K562 (cell line): ENCODE results near the gene SMAD3. TPM values are rescaled to one million over a fixed set of nuclear protein-coding genes. Genes with fewer than 3 reads are reported as not detected.

ENCODE experiments used
- ATAC-seq: fragments of 200-7000 bp; cut with Tn5 transposase; 3 replicates; pipeline ENCODE4 v1.9.1; 2020; ENCODE audit warnings: moderate library complexity
- BruUV-seq: library from RNA; stranded (reverse); fragments of 400-500 nt; replicated peaks from 2 replicates; lab custom pipeline; 2021; lab: Mats Ljungman, UMichigan
- CTCF ChIA-PET: fragments of 300-600 bp; formaldehyde crosslinking; extraction: SDS; loops from one replicate; lab custom pipeline; 2021; ENCODE audit warnings: low intra/inter-chr PET ratio; lab: Yijun Ruan, JAX
- POLR2A ChIA-PET: fragments of 300-600, 350-650 bp; sonication (Branson Sonifier 250); formaldehyde crosslinking; extraction: SDS; loops from one replicate; lab custom pipeline; 2021; ENCODE audit warnings: antibody characterized with exemption, inconsistent platforms; lab: Yijun Ruan, JAX
- DNase-seq, 4 experiments: peaks; one replicate each; pipeline versions ENCODE4 v3.0.0 to v3.0.0-alpha.2; 2011 to 2018; ENCODE audit warnings: low spot score in 3 of 4, mixed read lengths in 3 of 4; ENCODE audit errors: extremely low read depth in 1 of 4
- FAIRE-seq: peaks from 2 replicates; lab custom pipeline; 2011; peaks lifted over from hg19 to GRCh38; lab: Jason Lieb, UNC
- H2AFZ ChIP-seq: 2 replicates; pipeline ENCODE4 v1.6.0; 2011; ENCODE audit warnings: low read depth, low read length, control low read depth, inconsistent platforms
- H3K27ac ChIP-seq: fragments of 200-600 bp; 3 replicates; pipeline ENCODE4 v1.8.0; 2011; ENCODE audit warnings: low read depth, mild to moderate bottlenecking, control low read depth, inconsistent platforms, low read length, moderate library complexity, mixed read lengths; ENCODE audit errors: extremely low read depth
- H3K27me3 ChIP-seq, 2 experiments: fragments of 300-600 bp in 1 of 2; 2 replicates in 1 of 2; 3 replicates in 1 of 2; pipeline versions ENCODE4 v1.6.0 to v1.8.0; 2011; ENCODE audit warnings: inconsistent platforms in 2 of 2, low read length in 2 of 2, mild to moderate bottlenecking in 1 of 2, mixed read lengths in 1 of 2, moderate library complexity in 1 of 2; ENCODE audit not compliant: control insufficient read depth in 2 of 2, insufficient read depth in 2 of 2
- H3K36me3 ChIP-seq: fragments of 300-600 bp; 3 replicates; pipeline ENCODE4 v1.8.0; 2011; ENCODE audit warnings: mild to moderate bottlenecking, low read length, inconsistent platforms; ENCODE audit not compliant: control insufficient read depth, insufficient read depth
- H3K4me1 ChIP-seq, 2 experiments: fragments of 200-600 bp in 1 of 2; replicated peaks in 1 of 2; 2 replicates in 1 of 2; 3 replicates in 1 of 2; pipeline versions ENCODE4 v1.5.1 to v1.8.0; 2011; ENCODE audit warnings: inconsistent platforms in 2 of 2, low read length in 2 of 2, mild to moderate bottlenecking in 1 of 2, mixed read lengths in 1 of 2, moderate library complexity in 1 of 2; ENCODE audit not compliant: control insufficient read depth in 2 of 2, insufficient read depth in 2 of 2
- H3K4me2 ChIP-seq: 2 replicates; pipeline ENCODE4 v1.6.1; 2011; ENCODE audit warnings: low read length, control low read depth, inconsistent platforms, mixed read lengths; ENCODE audit not compliant: insufficient read depth
- H3K4me3 ChIP-seq: fragments of 200-600 bp; sonication (generic), shearing (Covaris generic); 2 replicates; pipeline ENCODE4 v1.5.1; 2016; ENCODE audit warnings: control low read depth, inconsistent platforms
- H3K79me2 ChIP-seq: fragments of 200-600 bp; 3 replicates; pipeline ENCODE4 v1.8.0; 2011; ENCODE audit warnings: low read length, inconsistent platforms; ENCODE audit not compliant: control insufficient read depth, insufficient read depth
- H3K9ac ChIP-seq, 2 experiments: 2 replicates each; pipeline versions ENCODE4 v1.6.0 to v1.6.1; 2011; ENCODE audit warnings: low read depth in 2 of 2, low read length in 2 of 2, control low read depth in 1 of 2, inconsistent platforms in 1 of 2, mild to moderate bottlenecking in 1 of 2, mixed read lengths in 1 of 2; ENCODE audit not compliant: insufficient read depth in 1 of 2
- H3K9me1 ChIP-seq: one replicate; pipeline ENCODE4 v1.6.0; 2011; ENCODE audit warnings: inconsistent platforms, mild to moderate bottlenecking, low read length, moderate library complexity; ENCODE audit not compliant: control insufficient read depth, insufficient read depth
- H3K9me3 ChIP-seq: replicated peaks from 2 replicates; pipeline ENCODE4 v1.5.1; 2011; ENCODE audit warnings: low read depth, low read length, inconsistent platforms; ENCODE audit not compliant: control insufficient read depth, insufficient read depth
- H4K20me1 ChIP-seq: replicated peaks from 2 replicates; pipeline ENCODE4 v1.6.1; 2011; ENCODE audit warnings: low read length, inconsistent platforms, mixed read lengths; ENCODE audit not compliant: control insufficient read depth, insufficient read depth
- SPI1 ChIP-seq: IDR thresholded peaks from 2 replicates; pipeline ENCODE4 v1.6.1; 2011; ENCODE audit warnings: low read depth, low read length, control low read depth, borderline replicate concordance
- SRF ChIP-seq, 2 experiments: fragments of 250-450, 450-650 bp in 1 of 2; sonication (Bioruptor Pico) in 1 of 2; sonication (generic) in 1 of 2; formaldehyde crosslinking; IDR thresholded peaks; 2 replicates each; pipeline versions ENCODE4 v1.5.0 to v1.5.1; 2020 to 2022; ENCODE audit warnings: mild to moderate bottlenecking in 1 of 2, missing genetic modification reagents in 1 of 2
- ZNF121 ChIP-seq: sonication (generic); formaldehyde crosslinking; conservative IDR thresholded peaks from 2 replicates; pipeline ENCODE4 v1.8.0; 2022; ENCODE audit warnings: missing genetic modification reagents
- WGBS: fragments of 100-300 bp; shearing (Covaris generic); methylation state at CpG from one replicate; pipeline ENCODE4 v1.1.6; 2016; ENCODE audit warnings: low coverage, mixed read lengths; ENCODE audit not compliant: insufficient coverage; ENCODE audit errors: missing lambda C conversion rate; 5-methylcytosine and 5-hydroxymethylcytosine counted together
- in situ Hi-C: fragments of 300-500 bp; cut with MboI; formaldehyde crosslinking; loops from 4 replicates; pipeline ENCODE4 v1.15.0; 2018; ENCODE audit warnings: inconsistent platforms, mixed read lengths
- intact Hi-C: fragments of 100-400 bp; cut with micrococcal nuclease; formaldehyde crosslinking; loops from 2 replicates; pipeline ENCODE4 v1.14.2; 2022
- polyA plus RNA-seq, 8 experiments: library from polyadenylated mRNA; depleted of rRNA in 4 of 8; stranded (reverse) in 5 of 8; unstranded in 3 of 8; fragments of >200 nt; fragmentation: Nextera tagmentation in 2 of 8; fragmentation: Illumina TruSeq in 1 of 8; extraction: Ambion mirVana in 2 of 8; extraction: Trizol in 1 of 8; gene quantifications; 2 replicates each; pipeline versions ENCODE4 v1.2.1 to v1.2.3, GENCODE V29; 2011 to 2014; ENCODE audit warnings: inconsistent platforms in 1 of 8, missing spikeins in 1 of 8
- total RNA-seq, 7 experiments: library from RNA; depleted of rRNA in 6 of 7; stranded (reverse); fragments of >200 nt in 6 of 7; fragmentation: Illumina TruSeq in 2 of 7; extraction: Trizol in 2 of 7; gene quantifications; 2 replicates each; pipeline versions ENCODE4 v1.2.1 to v1.2.3, GENCODE V29; 2011 to 2021; ENCODE audit warnings: low replicate concordance in 1 of 7
- TF ChIP-seq, protein P1 (sequence below), 2 experiments: fragments of 450-650 bp in 1 of 2; IDR thresholded peaks; 2 replicates each; pipeline ENCODE4 v1.6.1; 2011 to 2017; ENCODE audit warnings: low read depth in 2 of 2, antibody characterized with exemption in 1 of 2, borderline replicate concordance in 1 of 2, low read length in 1 of 2, mild to moderate bottlenecking in 1 of 2, mixed read lengths in 1 of 2; ENCODE audit not compliant: control insufficient read depth in 1 of 2
- TF ChIP-seq, protein P2 (sequence below): sonication (generic); formaldehyde crosslinking; IDR thresholded peaks from 2 replicates; pipeline ENCODE4 v1.9.0; 2022; ENCODE audit warnings: mild to moderate bottlenecking, missing genetic modification reagents

SMAD3 gene
- total and polyA plus RNA-seq, 9 of the 15 experiments (the other 6 are each of a cell fraction or from before 2014, with no cell fraction given), result 4.3 to 39.2 (median 11.1) TPM

DNA sequence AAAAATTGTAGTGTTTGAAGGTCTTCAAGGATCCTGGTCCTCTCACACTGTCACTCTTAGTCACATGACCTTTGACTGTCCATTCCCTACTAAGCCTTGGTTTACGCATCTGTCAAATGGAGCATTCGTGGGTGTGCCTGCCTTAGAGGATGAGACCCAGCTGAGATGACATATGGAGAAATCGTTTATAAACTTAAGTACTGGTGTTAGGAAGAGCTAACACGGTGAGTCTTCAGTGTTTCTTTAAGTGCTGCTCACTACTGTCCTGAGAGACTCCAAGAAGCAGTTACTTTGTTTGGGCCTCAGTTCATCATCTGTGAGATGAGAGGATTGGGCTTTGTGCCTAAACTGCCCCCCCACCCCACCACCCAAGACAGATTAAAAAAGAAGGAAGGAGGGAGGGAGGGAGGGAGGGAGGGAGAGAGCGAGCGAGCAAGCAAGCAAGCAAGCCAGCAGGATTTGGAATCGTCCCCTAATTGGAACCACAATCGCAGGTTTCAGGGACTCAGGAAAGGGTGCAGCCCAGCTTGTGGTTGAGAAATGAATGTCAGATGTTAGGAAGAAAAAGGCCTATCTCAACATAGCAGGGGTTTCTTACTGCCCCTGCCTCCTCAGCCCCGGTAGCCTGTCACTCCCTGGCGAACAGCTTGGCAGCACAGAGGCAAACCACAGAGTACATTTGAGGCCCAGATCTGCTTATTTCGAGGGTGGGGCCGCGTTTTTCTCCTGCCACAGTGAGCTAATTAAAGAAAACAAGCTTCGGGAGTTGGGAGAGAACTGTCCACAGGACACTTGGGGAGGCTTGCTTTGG is 32.7 kb downstream of the SMAD3 start (continued):
- TF ChIP-seq, protein P1, sequence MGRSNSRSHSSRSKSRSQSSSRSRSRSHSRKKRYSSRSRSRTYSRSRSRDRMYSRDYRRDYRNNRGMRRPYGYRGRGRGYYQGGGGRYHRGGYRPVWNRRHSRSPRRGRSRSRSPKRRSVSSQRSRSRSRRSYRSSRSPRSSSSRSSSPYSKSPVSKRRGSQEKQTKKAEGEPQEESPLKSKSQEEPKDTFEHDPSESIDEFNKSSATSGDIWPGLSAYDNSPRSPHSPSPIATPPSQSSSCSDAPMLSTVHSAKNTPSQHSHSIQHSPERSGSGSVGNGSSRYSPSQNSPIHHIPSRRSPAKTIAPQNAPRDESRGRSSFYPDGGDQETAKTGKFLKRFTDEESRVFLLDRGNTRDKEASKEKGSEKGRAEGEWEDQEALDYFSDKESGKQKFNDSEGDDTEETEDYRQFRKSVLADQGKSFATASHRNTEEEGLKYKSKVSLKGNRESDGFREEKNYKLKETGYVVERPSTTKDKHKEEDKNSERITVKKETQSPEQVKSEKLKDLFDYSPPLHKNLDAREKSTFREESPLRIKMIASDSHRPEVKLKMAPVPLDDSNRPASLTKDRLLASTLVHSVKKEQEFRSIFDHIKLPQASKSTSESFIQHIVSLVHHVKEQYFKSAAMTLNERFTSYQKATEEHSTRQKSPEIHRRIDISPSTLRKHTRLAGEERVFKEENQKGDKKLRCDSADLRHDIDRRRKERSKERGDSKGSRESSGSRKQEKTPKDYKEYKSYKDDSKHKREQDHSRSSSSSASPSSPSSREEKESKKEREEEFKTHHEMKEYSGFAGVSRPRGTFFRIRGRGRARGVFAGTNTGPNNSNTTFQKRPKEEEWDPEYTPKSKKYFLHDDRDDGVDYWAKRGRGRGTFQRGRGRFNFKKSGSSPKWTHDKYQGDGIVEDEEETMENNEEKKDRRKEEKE (IDR thresholded peaks at IDR 0.05; ENCODE audit: borderline replicate concordance in 1 of 2, control insufficient read depth in 1 of 2, low read depth in 2 of 2, low read length in 1 of 2), result no peak
- TF ChIP-seq ZNF121 (CRISPR knock-in tag), result no peak

DNA sequence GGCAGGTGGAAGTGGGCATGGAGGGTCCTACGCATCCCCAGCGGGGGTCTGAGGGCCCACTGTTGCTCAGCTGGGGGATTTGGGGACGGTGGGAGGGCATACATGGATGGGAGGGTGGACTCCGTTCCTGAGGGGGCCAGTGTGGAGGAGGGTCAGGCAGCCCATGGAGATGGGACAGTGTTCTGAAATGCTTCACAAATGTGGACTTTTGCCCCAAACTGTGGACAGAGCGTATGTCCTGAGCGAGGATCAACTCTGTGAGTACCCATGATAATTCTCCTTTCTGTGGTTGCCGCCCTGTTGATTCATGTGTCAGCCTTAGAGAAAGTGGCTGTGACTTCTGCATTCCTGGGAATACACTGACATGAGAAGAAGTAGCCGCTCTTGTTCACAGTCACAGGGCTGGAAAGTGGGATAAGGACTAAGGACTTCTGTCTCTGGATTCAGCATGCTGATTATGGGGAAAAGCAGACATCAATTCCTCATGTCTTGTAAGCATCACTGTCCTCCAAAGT is 33.4 kb downstream of the SMAD3 start:
- FAIRE-seq (no peak), ATAC-seq (peak; percentile 9; the same call in 2 of the 3 replicates), DNase-seq (no peak)
- in situ Hi-C loops, result no loop called here
- Histone ChIP-seq H4K20me1 (peaks cover 8% of the 10 kb centered on the region; the same call in 1 of the 2 replicates), H3K79me2 (peaks cover 86% of the 10 kb centered on the region), H3K36me3 (peaks cover 45% of the 10 kb centered on the region; the same call in 2 of the 3 replicates), H3K4me3 (no peak overlapping the region), H3K27me3 (no peaks in the 10 kb centered on the region), H2AFZ (peak overlapping the region; percentile 35), H3K9me3 (no peaks in the 10 kb centered on the region), H3K4me2 (peak overlapping the region; percentile 59), H3K4me1 (peaks cover 18 to 64% of the 10 kb centered on the region in 2 experiments), H3K27ac (peak overlapping the region; percentile 81), H3K9ac (peak overlapping the region; percentile 58 to 89), H3K9me1 (no peaks in the 10 kb centered on the region)
- CTCF ChIA-PET, result no interaction called here
- no TSS peak for BruUV-seq
- intact Hi-C loops, result loop anchor here (2.0 kb wide), 1 partner anchor 34 kb away; the partner anchor contains the start of gene SMAD3
- 48% methylated on average over 8 of the region's 8 CpGs for WGBS
- TF ChIP-seq, protein P2, sequence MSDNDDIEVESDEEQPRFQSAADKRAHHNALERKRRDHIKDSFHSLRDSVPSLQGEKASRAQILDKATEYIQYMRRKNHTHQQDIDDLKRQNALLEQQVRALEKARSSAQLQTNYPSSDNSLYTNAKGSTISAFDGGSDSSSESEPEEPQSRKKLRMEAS (CRISPR knock-in tag), result peak; percentile 38; the same call in 1 of the 2 replicates
- 0 out of 4 replicates have a peak, but pooled peaks of 1 of the 2 experiments have one; percentile 40 for TF ChIP-seq SRF (CRISPR knock-in tag; IDR thresholded peaks at IDR 0.05)
- no peak for TF ChIP-seq SPI1
- POLR2A ChIA-PET, result interaction anchor here (0.6 to 1.7 kb wide), 5 partner anchors 21 to 646 kb away, joined by 3 to 4 read pairs (median 3); no protein-coding TSS in a partner anchor
